Esophagus squamous epithelium (tissue), 4 donors: ENCODE data around the gene GRAMD2A.

Source experiments
- POLR2A ChIP-seq, 4 donors: fragments of 450-650 bp; IDR thresholded peaks; one replicate each; pipeline ENCODE4 v1.6.1; 2017; ENCODE audit warnings: antibody characterized with exemption in 4 of 4, mild to moderate bottlenecking in 4 of 4, moderate library complexity in 3 of 4
- TF ChIP-seq, protein P1 (sequence below), 6 experiments: fragments of 450-650 bp in 4 of 6; fragments of 200-600 bp in 2 of 6; sonication (generic) in 2 of 6; IDR thresholded peaks; one replicate each; pipeline ENCODE4 v1.5.1; 2016 to 2019; ENCODE audit warnings: antibody characterized with exemption in 6 of 6, mild to moderate bottlenecking in 4 of 6, moderate library complexity in 4 of 6

DNA sequence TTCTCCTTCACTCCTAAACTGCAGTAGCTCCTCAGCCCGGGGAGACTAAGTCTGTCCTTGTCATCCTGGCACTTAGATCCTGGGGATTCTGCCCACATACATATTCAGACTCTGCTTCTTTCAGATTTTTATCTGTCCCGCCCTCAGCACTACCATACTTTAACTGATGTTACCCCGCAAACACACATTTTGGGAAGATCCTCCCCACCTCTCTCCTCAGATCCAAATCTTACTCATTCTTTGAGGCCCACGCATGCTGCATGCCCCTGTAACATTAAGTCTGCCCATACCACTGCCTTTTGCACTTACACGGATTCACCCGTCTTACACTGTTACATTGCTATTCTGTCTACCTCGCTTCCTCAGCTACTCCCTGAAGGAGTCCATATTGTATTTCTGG lies 43.3 kb downstream of the GRAMD2A start:
- TF ChIP-seq, protein P1, sequence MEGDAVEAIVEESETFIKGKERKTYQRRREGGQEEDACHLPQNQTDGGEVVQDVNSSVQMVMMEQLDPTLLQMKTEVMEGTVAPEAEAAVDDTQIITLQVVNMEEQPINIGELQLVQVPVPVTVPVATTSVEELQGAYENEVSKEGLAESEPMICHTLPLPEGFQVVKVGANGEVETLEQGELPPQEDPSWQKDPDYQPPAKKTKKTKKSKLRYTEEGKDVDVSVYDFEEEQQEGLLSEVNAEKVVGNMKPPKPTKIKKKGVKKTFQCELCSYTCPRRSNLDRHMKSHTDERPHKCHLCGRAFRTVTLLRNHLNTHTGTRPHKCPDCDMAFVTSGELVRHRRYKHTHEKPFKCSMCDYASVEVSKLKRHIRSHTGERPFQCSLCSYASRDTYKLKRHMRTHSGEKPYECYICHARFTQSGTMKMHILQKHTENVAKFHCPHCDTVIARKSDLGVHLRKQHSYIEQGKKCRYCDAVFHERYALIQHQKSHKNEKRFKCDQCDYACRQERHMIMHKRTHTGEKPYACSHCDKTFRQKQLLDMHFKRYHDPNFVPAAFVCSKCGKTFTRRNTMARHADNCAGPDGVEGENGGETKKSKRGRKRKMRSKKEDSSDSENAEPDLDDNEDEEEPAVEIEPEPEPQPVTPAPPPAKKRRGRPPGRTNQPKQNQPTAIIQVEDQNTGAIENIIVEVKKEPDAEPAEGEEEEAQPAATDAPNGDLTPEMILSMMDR (IDR thresholded peaks at IDR 0.05), result no peak
- no peak for TF ChIP-seq POLR2A (IDR thresholded peaks at IDR 0.05)
